ENCODE data around the gene SMAD9. TPM values are rescaled to one million over a fixed set of nuclear protein-coding genes. Genes with fewer than 3 reads are reported as not detected.

The SMAD9 gene
- total RNA-seq, 1 experiment from 2014 or later: 1.1 TPM

DNA sequence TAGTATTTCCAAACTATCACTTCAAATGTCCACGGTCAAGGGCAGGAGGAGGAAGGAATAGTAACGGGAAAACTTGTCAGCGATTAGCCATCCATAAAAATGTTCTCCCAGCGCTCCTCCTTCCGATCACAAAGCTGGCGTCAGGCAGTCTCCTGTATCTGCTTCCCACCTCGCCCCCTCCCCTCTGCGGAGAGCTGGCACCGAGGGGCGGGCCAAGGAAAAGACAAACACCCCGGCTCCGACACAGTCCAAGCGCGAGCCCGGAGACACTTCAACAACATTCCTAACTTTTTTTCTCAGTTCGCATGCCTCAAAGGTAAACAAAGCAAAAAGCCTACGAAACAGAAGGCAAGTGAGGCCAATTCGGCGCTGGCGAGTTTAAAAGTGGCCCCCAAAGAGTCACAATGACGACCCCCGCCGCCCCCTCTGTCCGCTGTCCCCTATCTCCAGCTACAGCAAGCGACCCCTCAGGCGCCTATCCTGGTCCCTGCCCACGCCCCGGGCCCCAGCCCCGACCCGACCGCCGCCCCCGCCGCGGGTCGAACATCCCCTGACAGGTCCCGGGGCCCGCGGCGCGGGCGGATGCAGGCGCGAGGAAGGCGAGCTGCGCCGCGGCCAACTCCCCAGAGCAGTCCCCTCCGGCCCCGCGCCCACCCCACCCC, 736 bp downstream of the SMAD9 start:
- Histone ChIP-seq H3K56ac (ENCODE audit: insufficient read length, low read depth, low read length) (no peak overlapping the region), H3K79me1 (ENCODE audit: insufficient read depth, low read depth, low read length, poor library complexity, severe bottlenecking) (no peaks in the 10 kb centered on the region), H3K23ac (ENCODE audit: insufficient read length, low read depth, low read length) (no peak overlapping the region), H3K27me3 (ENCODE audit: insufficient read depth, low read length) (no peaks in the 10 kb centered on the region; the same call in 1 of the 2 replicates), H3K4me2 (ENCODE audit: insufficient read depth, insufficient read length, low read length) (peak overlapping the region; percentile 96), H3K9ac (ENCODE audit: extremely low read depth, insufficient read length, low read length) (peak overlapping the region; percentile 18), H3K23me2 (ENCODE audit: insufficient read length, low read depth, low read length, poor library complexity, severe bottlenecking) (peaks cover 7% of the 10 kb centered on the region), H2BK120ac (ENCODE audit: low read depth, low read length, poor library complexity, severe bottlenecking) (no peak overlapping the region), H3T11ph (ENCODE audit: low read length) (no peak overlapping the region), H2BK20ac (ENCODE audit: low read depth, low read length, poor library complexity, severe bottlenecking) (no peak overlapping the region), H4K8ac (replicated peaks; ENCODE audit: insufficient read length, low read depth, low read length) (no peak overlapping the region), H2BK15ac (ENCODE audit: low read depth, low read length) (no peak overlapping the region), H4K20me1 (ENCODE audit: control insufficient read depth, insufficient read depth, insufficient read length) (no peaks in the 10 kb centered on the region), H3K9me3 (ENCODE audit: control insufficient read depth, low read depth, low read length) (no peaks in the 10 kb centered on the region), H2BK12ac (ENCODE audit: insufficient read length, low read depth, low read length) (no peak overlapping the region), H2AFZ (ENCODE audit: low read length) (no peak overlapping the region), H3K4me1 (ENCODE audit: insufficient read depth, low read length) (no peaks in the 10 kb centered on the region), H2BK5ac (ENCODE audit: insufficient read length, low read length) (no peak overlapping the region), H3K14ac (ENCODE audit: insufficient read depth, low read length) (no peak overlapping the region), H3K4ac (ENCODE audit: low read depth, low read length) (no peak overlapping the region), H2AK5ac (ENCODE audit: insufficient read length, low read length) (no peak overlapping the region), H3K18ac (ENCODE audit: insufficient read length, low read depth, low read length) (no peak overlapping the region), H3K79me2 (ENCODE audit: insufficient read depth, low read length) (no peaks in the 10 kb centered on the region), H4K91ac (ENCODE audit: insufficient read length, low read depth, low read length) (no peak overlapping the region), H4K5ac (ENCODE audit: insufficient read length, low read depth, low read length) (no peak overlapping the region), H3K27ac (ENCODE audit: insufficient read length, low read depth, low read length) (no peak overlapping the region)
- Mint-ChIP-seq H3K27ac (no peak overlapping the region), H3K27me3 (ENCODE audit: low read depth) (peaks cover 59% of the 10 kb centered on the region), H3K9me3 (no peaks in the 10 kb centered on the region; a peak in 1 of 5 replicates), H3K4me3 (peak overlapping the region; percentile 80 to 91), H3K36me3 (ENCODE audit: insufficient read depth in 1 of 3, low read depth in 3 of 3) (no peaks in the 10 kb centered on the region), H3K4me1 (peaks cover 8 to 9% of the 10 kb centered on the region in 2 experiments)
- no CpG with 5 or more reads among the region's 51 CpGs for WGBS (ENCODE audit: extremely low coverage, insufficient read length, low lambda C conversion rate)
- DNase-seq: peak; percentile 58
- TF ChIP-seq, protein P1, sequence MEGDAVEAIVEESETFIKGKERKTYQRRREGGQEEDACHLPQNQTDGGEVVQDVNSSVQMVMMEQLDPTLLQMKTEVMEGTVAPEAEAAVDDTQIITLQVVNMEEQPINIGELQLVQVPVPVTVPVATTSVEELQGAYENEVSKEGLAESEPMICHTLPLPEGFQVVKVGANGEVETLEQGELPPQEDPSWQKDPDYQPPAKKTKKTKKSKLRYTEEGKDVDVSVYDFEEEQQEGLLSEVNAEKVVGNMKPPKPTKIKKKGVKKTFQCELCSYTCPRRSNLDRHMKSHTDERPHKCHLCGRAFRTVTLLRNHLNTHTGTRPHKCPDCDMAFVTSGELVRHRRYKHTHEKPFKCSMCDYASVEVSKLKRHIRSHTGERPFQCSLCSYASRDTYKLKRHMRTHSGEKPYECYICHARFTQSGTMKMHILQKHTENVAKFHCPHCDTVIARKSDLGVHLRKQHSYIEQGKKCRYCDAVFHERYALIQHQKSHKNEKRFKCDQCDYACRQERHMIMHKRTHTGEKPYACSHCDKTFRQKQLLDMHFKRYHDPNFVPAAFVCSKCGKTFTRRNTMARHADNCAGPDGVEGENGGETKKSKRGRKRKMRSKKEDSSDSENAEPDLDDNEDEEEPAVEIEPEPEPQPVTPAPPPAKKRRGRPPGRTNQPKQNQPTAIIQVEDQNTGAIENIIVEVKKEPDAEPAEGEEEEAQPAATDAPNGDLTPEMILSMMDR (conservative IDR thresholded peaks at IDR 0.05): no peak
